D721Med (cell line): ENCODE data around the gene MLYCD.

ENCODE experiments used
- DNase-seq: peaks from one replicate; pipeline ENCODE4 v3.0.0; 2011; ENCODE audit warnings: low spot score; ENCODE audit not compliant: insufficient read length
- FAIRE-seq: peaks from 2 replicates; lab custom pipeline; 2011; peaks lifted over from hg19 to GRCh38; lab: Jason Lieb, UNC
- CTCF ChIP-seq: IDR thresholded peaks from 2 replicates; pipeline ENCODE4 v1.5.1; 2012; ENCODE audit warnings: mild to moderate bottlenecking, control low read depth; ENCODE audit not compliant: insufficient read depth; ENCODE audit errors: missing control alignments

MLYCD gene

GRCh38 chr16:83856792-83857191 is 42.1 kb upstream of the MLYCD start:
- DNase-seq (no peak), FAIRE-seq (no peak)
- TF ChIP-seq CTCF, result no peak

DNA sequence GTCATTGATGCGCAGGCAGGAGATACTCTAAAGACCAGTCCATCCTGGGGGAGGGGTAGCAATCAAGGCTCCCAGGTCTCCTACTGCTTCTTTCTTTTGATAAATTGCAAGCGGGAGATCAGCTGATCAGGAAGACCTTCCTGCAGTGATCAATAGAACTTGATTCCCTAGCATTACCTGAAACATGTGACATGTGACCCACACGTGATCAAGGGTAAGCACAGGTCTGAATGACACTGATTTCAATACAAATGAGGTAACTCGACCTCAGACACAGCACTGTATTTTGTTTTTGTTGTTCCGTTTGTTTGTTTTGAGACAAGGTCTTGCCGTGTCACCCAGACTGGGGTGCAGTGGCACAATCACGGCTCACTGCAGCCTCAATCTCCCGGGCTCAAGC is 39.6 kb upstream of the MLYCD start:
- FAIRE-seq (no peak), DNase-seq (no peak)
- TF ChIP-seq CTCF, result no peak

- FAIRE-seq (no peak), DNase-seq (no peak)
- TF ChIP-seq CTCF, result no peak
Observed at GRCh38 chr16:83862661-83863060, 36.3 kb upstream of the MLYCD start.

DNA sequence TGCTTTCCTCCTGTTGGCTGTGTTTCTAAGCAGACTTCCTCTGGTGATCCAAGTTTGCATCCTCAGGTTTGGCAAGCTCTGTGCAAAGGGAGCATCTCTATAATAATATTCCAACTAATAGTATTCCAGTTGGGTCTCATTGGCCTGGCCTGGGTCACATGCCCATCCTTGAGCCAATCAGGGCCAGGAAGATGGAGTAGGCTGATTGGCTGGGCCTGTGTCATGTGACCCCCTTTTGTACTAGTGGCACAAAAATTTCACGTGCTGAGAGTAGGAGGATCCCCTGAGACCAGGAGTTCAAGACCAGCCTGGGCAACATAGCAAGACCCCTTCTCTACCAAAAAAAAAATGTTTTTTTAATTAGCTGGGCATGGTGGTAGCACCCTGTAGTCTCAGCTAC is 35.2 kb upstream of the MLYCD start:
- no peak for TF ChIP-seq CTCF
- FAIRE-seq, result no peak

DNA sequence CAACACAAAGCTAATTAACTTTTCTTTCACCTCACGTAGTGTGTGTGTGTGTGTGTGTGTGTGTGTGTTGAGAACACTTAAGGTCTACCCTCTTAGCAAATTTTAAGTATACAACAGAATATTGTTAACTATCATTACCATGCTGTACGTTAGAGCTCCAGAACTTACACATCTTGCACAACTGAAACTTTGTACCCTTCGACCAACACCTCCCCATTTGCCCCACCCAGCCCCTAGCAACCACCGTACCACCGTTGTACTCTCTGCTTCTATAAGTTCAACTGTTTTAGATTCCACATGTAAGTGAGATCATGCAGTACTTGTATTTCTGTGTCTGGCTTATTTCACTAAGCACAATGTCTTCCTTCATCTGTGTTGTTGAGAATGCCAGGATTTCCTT is 28.1 kb upstream of the MLYCD start:
- no peak for TF ChIP-seq CTCF
- no peak for FAIRE-seq
- DNase-seq, result no peak

More for the DNA sequence above, 35.2 kb upstream of the MLYCD start:
- DNase-seq, result no peak

DNA sequence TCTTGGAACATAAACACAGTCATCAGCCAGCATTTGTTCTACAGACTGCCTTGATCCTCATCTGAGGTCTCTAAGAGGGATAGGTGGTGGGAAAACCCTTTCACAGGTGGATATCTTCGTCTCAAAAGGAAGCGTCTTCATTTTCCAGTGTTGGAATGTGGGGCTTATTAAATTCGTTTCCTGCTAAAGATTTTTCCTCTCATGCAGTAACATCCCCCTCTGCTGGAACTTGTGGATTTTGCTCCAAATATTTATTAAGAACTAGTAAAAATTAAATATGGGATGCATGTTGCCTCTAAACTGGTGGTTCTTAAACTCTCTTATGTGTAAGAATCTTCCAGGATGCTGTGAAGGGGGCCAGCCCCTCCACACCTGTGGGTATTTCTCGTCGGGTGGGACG is 20.1 kb upstream of the MLYCD start:
- FAIRE-seq, result no peak

More for the DNA sequence above, 20.1 kb upstream of the MLYCD start:
- no peak for DNase-seq
- TF ChIP-seq CTCF, result peak; percentile 51
